Adipocyte (in vitro differentiated cells): ENCODE measurements around the gene PLXNA4.
A peak's percentile ranks its signal among the peaks of the same experiment; 100 is the strongest.

Experiments
- DNase-seq: peaks from one replicate; pipeline ENCODE4 v3.0.0-alpha.2; 2015; ENCODE audit warnings: low read depth
- H3K27me3 ChIP-seq: replicated peaks from 2 replicates; pipeline ENCODE4 v1.7.0; 2013; ENCODE audit warnings: mild to moderate bottlenecking, low read length, moderate library complexity; ENCODE audit not compliant: control insufficient read depth, insufficient read depth
- H3K36me3 ChIP-seq: 2 replicates; pipeline ENCODE4 v1.7.0; 2013; ENCODE audit warnings: low read length, mild to moderate bottlenecking, moderate library complexity; ENCODE audit not compliant: control insufficient read depth, insufficient read depth, severe bottlenecking
- H3K4me1 ChIP-seq: 2 replicates; pipeline ENCODE4 v1.7.0; 2013; ENCODE audit warnings: mild to moderate bottlenecking, low read length, moderate library complexity; ENCODE audit not compliant: control insufficient read depth, insufficient read depth
- H3K4me3 ChIP-seq: 2 replicates; pipeline ENCODE4 v1.7.0; 2013; ENCODE audit warnings: mild to moderate bottlenecking, low read length, moderate library complexity
- H3K9ac ChIP-seq: 2 replicates; pipeline ENCODE4 v1.7.0; 2013; ENCODE audit warnings: mild to moderate bottlenecking, low read length, moderate library complexity
- H3K9me3 ChIP-seq: 2 replicates; pipeline ENCODE4 v1.7.0; 2013; ENCODE audit warnings: mild to moderate bottlenecking, low read length, moderate library complexity; ENCODE audit not compliant: control insufficient read depth

PLXNA4 gene

DNA sequence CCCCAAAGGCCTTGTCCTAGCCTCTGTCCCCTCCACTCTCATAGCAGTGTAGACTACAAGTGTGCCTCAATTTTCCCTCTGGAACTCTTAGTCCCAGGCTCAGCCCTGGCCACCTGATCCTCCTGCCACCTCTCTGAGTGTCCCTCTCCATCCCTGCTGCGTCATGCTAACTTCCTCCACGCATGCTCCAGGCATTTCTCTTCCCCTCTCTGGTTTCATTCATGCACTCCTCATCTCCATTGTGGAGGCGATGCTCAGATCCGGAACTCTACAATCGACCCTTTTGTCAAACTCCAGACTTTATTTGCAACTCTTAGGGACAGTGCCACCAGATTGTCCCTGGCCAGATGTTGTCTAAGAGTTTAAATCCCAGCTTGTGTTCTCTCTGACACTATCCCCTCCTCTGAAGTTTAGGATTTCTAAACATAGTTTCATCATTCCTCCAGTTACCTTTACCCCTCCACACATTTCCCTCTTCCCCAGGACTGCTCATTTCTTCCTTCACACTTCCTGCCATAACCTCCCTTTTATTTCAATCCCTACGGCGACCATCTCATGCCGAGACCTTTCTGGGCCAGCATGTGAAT lies 492.6 kb downstream of the PLXNA4 start:
- H3K9me3 ChIP-seq, result no peaks in the 10 kb centered on the region
- H3K36me3 ChIP-seq, result no peaks in the 10 kb centered on the region
- no peak overlapping the region for H3K4me3 ChIP-seq
- H3K27me3 ChIP-seq, result peaks cover 4% of the 10 kb centered on the region
- H3K9ac ChIP-seq, result no peak overlapping the region
- DNase-seq, result no peak
- peaks cover 31% of the 10 kb centered on the region for H3K4me1 ChIP-seq

DNA sequence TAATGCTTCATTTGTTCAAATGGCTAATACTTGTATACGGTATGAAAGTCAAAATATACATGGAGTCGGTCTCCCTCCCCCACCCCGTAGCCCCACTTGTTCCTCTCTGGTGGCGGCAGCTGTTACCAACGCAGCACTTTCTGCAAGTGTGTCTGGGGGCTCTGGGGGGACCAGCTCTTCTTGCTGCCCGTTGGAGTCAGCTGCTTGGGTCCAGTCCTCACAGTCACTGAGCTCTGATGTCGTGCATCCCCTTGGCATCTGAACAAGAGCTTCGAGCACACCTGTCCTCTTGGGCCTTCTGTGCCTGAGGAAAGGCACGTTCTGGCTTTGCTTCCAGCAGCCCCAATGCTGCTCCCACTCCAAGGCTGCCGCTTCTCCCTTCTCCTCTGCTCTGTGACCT lies 493.1 kb downstream of the PLXNA4 start:
- H3K4me1 ChIP-seq, result peaks cover 34% of the 10 kb centered on the region
- no peak for DNase-seq
- H3K4me3 ChIP-seq, result no peak overlapping the region
- H3K9ac ChIP-seq, result no peak overlapping the region
- peaks cover 4% of the 10 kb centered on the region for H3K27me3 ChIP-seq
- no peaks in the 10 kb centered on the region for H3K9me3 ChIP-seq
- H3K36me3 ChIP-seq, result no peaks in the 10 kb centered on the region

DNA sequence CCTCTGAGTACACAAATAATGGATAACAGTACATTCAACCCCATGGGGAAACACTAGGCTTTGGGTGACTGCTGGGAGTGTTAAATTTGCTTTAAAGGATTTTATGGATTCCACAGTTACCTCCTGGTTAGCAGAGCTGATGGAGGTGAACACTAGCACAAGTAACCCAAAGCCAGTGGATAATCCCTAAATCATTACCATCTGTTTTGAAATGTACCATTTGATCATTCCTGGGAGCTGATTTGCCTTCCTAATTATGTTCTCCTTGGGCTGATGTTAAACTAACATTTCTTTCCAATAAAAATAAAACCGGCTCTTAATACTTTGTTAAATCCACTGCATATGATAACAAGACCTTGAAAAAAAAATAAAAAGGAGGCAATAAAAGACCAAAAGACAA lies 493.9 kb downstream of the PLXNA4 start:
- no peaks in the 10 kb centered on the region for H3K27me3 ChIP-seq
- H3K9me3 ChIP-seq, result no peaks in the 10 kb centered on the region
- DNase-seq, result peak; percentile 43
- no peaks in the 10 kb centered on the region for H3K36me3 ChIP-seq
- H3K4me3 ChIP-seq, result no peak overlapping the region
- peaks cover 41% of the 10 kb centered on the region for H3K4me1 ChIP-seq
- no peak overlapping the region for H3K9ac ChIP-seq

DNA sequence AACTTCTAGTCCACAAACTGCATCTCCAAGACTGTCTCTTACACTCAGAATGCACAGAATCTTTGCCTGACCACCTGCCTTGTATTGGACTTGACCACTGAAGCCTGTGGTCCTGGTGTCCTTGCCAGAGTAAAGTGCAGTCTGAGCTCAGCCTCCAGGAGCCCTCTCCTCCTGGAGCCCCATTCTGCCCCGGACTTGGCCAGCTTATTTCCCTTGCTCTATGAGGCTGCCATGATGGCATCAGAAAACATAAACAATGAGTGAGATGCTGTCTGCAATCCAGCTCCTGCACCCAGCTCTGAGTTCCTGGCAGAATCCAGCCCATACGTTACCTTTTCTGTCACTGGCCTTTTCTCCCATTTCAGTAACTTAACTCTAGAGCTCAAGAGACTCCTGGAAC lies 494.6 kb downstream of the PLXNA4 start:
- Histone ChIP-seq H3K9ac (peak overlapping the region; percentile 20), H3K9me3 (no peaks in the 10 kb centered on the region), H3K4me3 (no peak overlapping the region), H3K4me1 (peaks cover 41% of the 10 kb centered on the region), H3K27me3 (peaks cover 6% of the 10 kb centered on the region), H3K36me3 (no peaks in the 10 kb centered on the region)
- DNase-seq, result no peak

DNA sequence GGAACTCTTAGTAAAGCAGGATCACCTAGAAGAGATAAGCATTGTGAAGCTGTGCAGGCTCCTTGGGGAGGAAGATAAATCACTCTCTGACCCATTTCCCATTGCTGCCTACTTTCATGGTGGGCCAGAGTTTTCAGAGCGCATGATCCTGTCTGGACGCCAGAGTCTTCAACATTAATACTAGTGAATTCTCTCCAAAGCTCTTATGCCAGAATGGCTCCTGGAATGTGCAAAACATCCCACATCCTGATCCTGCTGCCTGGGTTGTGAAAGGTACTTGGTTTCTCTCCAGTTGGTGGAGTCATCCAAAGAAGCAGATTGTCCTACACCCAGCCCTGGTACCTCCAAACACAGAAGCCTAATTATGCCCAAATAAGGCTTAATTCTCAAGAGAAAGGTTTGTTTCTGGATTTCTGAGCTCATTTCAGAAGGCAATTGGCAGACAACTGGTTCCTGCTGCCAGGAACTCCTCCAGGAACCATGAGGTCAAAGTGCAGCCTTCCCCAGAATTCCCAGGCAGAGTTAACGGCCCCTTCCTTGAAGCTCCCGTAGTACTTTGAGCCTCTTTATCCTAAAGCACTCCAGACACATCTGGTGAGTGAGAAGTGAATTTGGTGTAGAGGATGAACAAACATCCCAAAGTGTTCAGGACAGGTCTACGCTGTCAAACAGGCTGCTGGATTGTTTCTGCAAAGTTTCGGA lies 495.2 kb downstream of the PLXNA4 start:
- Histone ChIP-seq H3K4me3 (peak overlapping the region; percentile 41), H3K36me3 (no peaks in the 10 kb centered on the region), H3K4me1 (peaks cover 41% of the 10 kb centered on the region), H3K9ac (peak overlapping the region; percentile 52), H3K9me3 (no peaks in the 10 kb centered on the region), H3K27me3 (peaks cover 11% of the 10 kb centered on the region)
- peak; percentile 34 for DNase-seq

DNA sequence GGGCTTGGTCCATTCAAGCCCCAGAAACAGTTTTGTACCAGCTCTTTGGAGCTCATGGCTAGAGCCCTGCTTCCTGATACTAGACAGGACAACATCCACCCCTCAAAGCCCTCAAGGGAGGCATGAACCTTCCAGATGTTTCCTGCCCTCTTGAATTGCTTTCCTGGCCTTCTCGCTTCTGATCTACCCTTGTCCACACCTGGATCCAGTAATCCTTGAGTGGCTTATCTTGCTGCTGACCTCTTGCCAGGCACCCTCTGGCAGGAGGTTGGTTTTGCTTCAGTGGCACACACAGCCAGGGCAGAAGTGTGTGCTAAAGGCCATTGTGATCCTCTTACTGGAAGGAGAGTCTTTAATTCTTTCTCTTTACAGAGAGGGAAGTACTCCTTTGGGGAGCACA lies 495.8 kb downstream of the PLXNA4 start:
- H3K27me3 ChIP-seq, result peaks cover 17% of the 10 kb centered on the region
- DNase-seq, result no peak
- peak overlapping the region; percentile 52 for H3K9ac ChIP-seq
- peak overlapping the region; percentile 41 for H3K4me3 ChIP-seq
- no peaks in the 10 kb centered on the region for H3K36me3 ChIP-seq
- H3K9me3 ChIP-seq, result no peaks in the 10 kb centered on the region
- peaks cover 41% of the 10 kb centered on the region for H3K4me1 ChIP-seq

DNA sequence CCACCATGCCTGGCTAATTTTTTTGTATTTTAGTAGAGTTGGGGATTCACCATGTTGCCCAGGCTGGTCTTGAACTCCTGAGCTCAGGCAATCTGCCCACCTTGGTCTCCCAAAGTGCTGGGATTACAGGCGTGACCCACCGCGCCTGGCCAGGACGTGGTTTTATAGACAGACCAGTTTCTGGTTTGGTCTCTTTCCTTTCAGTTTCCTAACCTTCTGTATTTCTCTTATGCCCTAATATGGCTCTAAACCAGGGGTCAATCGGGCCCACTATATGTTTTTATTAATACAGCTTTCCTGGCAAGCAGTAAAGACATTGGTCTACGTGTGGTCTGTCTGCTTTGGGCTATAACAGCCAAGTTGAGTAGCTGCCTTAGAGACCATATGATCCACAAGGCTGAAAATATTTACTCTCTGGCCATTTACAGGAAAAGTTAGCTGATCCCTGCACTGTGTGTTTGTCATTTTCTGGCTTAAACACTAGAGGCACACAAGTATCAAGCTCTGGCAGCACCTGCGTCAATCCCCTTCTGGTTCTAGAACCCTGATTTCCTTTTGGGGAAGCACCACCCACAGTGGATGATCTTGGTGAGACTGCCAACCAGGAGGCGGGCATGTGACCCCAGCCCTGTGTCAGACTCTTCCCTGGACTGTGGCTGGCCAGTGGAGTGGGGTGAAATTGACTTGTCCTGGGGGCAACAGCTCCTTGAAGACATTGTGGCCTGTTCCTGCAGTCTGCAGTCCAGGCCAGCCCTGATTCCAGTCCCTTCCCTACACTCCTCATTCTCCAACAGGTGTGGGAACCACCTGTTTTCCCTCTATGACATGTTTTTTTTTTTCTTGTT lies 497.2 kb downstream of the PLXNA4 start:
- H3K27me3 ChIP-seq, result peaks cover 24% of the 10 kb centered on the region
- H3K36me3 ChIP-seq, result no peaks in the 10 kb centered on the region
- no peak overlapping the region for H3K4me3 ChIP-seq
- no peaks in the 10 kb centered on the region for H3K9me3 ChIP-seq
- no peak for DNase-seq
- peaks cover 43% of the 10 kb centered on the region for H3K4me1 ChIP-seq
- no peak overlapping the region for H3K9ac ChIP-seq

DNA sequence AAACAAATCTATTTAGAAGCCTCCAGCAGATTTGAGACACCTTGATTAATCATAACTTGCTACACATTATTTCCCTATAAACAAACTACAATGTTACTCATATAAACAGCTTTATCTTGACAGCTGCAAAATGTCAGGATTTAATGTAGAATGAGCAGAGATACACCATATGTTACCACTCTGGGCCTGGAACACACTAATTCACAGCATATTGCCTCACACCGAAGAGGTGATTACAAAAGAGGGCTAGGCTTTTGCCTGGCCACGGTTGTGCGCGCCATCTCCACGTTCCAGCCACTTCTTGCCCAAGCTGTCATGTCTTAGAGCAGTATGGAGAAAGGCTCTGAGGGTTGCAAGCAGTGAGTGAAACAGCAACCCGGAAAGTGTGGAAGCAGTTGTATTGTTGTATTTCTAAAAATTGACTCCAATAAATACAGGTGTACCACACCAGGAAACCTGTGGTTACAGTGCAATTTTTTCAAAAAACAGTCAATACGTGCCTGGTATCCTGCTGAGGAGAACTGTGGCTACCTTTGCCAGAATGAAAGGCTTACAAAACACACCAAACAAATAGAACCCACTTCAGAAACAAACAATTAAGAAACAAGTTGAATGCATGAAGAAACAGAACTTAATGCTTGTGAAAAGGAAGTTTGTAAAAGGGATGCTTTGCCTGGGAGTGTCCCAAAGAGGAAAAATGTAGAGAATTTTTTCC lies 498.1 kb downstream of the PLXNA4 start:
- H3K9ac ChIP-seq, result no peak overlapping the region
- no peaks in the 10 kb centered on the region for H3K36me3 ChIP-seq
- H3K9me3 ChIP-seq, result no peaks in the 10 kb centered on the region
- H3K27me3 ChIP-seq, result peaks cover 24% of the 10 kb centered on the region
- DNase-seq, result peak; percentile 84
- H3K4me3 ChIP-seq, result no peak overlapping the region
- peaks cover 47% of the 10 kb centered on the region for H3K4me1 ChIP-seq

DNA sequence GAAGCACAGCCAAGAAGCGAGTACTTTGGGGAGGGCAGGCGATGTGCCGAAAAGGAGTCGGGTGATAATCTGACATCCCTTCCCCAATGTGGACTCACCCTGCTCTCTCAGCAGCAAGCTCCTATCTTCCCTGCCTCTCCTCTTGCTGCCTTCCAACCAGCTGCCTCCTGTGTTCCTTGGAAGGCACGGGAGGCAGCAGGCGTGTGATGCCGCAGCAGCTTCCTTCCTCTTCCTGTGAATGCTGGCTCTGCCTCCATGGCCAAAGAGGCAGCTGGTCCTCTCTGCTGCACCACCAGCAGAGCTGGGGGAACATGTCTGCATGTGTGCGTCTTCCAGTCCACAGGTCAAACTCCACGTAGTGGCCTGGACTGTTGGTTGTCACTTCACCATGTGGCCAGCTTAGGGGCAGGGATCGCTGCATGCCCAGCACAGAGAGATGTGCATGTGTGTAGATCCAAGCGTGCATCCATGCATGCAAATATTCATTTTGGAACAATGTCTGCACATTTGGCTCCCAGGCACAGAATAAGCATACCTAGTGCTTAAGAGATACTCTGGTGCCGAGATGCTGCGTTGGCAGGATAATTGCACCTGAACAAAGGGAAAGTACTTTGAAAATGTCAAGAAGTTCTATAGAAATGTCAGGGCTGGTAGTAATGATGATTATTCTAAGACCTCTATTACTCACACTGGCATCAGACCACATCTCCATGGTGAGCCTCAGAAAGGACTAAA lies 499.8 kb downstream of the PLXNA4 start:
- H3K4me3 ChIP-seq, result no peak overlapping the region
- no peak for DNase-seq
- peaks cover 32% of the 10 kb centered on the region for H3K4me1 ChIP-seq
- no peaks in the 10 kb centered on the region for H3K9me3 ChIP-seq
- H3K27me3 ChIP-seq, result peaks cover 24% of the 10 kb centered on the region
- no peak overlapping the region for H3K9ac ChIP-seq
- no peaks in the 10 kb centered on the region for H3K36me3 ChIP-seq

DNA sequence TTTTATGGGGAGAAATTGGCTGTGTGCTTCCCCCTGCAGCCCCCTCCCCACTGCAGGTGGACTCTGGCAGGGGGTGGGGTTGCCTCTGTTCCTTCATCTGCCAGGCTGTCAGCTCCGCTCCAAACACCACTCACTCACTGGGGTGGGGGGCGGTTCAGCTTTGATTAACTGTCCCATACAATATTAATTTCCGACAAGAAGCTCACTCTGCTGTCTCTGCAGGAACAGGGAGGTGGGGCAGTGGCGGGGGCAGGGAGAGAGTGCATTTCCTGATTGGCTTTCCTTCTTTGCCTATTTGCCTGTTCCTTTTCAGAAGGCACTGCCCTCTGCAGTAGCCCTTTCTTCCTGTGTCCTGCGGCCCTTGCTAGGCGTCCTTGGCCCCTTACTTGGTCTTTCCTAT lies 500.8 kb downstream of the PLXNA4 start:
- Histone ChIP-seq H3K4me1 (peaks cover 23% of the 10 kb centered on the region), H3K27me3 (peaks cover 24% of the 10 kb centered on the region), H3K9me3 (no peaks in the 10 kb centered on the region), H3K36me3 (no peaks in the 10 kb centered on the region), H3K9ac (no peak overlapping the region), H3K4me3 (no peak overlapping the region)
- DNase-seq, result no peak
